ENCODE measurements around the gene PLCH1. TPM values are rescaled to one million over a fixed set of nuclear protein-coding genes. Genes with fewer than 3 reads are reported as not detected.
"Not testable (repeated sequence)": the region's sequence is repeated elsewhere in the genome, so short reads cannot be mapped to it uniquely, and the experiment has no call there.

The PLCH1 gene
- total and polyA plus RNA-seq, 4 donors: 0.08 to 0.57 TPM; not detected in 2

- Histone ChIP-seq H3K4me3 (ENCODE audit: low read length in 2 of 2) (no peak overlapping the region), H3K4me1 (ENCODE audit: control insufficient read depth in 1 of 2, insufficient read depth in 2 of 2, low read length in 2 of 2) (no peaks in the 10 kb centered on the region), H3K36me3 (ENCODE audit: control insufficient read depth in 1 of 2, insufficient read depth in 2 of 2, low read length in 1 of 2) (no peaks in the 10 kb centered on the region), H3K27ac (ENCODE audit: low read depth in 1 of 2, low read length in 2 of 2) (no peak overlapping the region), H3K9me3 (ENCODE audit: control insufficient read depth, low read length) (no peaks in the 10 kb centered on the region), H3K27me3 (ENCODE audit: control insufficient read depth in 1 of 2, insufficient read depth in 2 of 2, low read length in 1 of 2) (no peaks in the 10 kb centered on the region)
- intact Hi-C loops (cut with DNase I): no loop called here
- DNase-seq: no peak
- WGBS, 2 donors: 31 to 33% methylated on average over 7 of the region's 7 CpGs
- no peak for ATAC-seq (ENCODE audit: low FRiP score)
Measured at GRCh38 chr3:155631323-155632019, 113.4 kb downstream of the PLCH1 start.

DNA sequence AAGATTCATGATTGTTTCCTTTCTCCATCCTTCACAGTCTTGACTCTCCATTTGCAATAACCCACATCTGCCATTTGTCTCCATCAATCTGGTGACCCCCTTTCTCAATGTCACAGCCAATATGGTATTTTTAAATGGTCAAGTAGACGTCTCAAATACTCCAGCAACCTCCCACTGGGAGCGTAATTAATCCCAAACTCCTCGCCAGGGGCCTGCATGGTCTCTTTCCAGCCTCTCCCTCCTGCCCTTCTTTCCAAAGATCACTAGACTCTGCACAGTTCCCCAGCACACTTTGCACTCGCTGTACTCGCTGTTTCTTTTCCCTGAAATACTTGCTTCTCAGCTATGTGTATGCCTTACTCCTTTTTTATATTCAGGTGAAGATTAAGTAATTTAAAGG is 115.3 kb downstream of the PLCH1 start:
- ATAC-seq (ENCODE audit: low FRiP score): no peak
- Histone ChIP-seq H3K27ac (ENCODE audit: low read depth in 1 of 2, low read length in 2 of 2) (no peak overlapping the region), H3K36me3 (ENCODE audit: control insufficient read depth in 1 of 2, insufficient read depth in 2 of 2, low read length in 1 of 2) (no peaks in the 10 kb centered on the region), H3K27me3 (ENCODE audit: control insufficient read depth in 1 of 2, insufficient read depth in 2 of 2, low read length in 1 of 2) (no peaks in the 10 kb centered on the region), H3K9me3 (ENCODE audit: control insufficient read depth, low read length) (no peaks in the 10 kb centered on the region), H3K4me1 (ENCODE audit: control insufficient read depth in 1 of 2, insufficient read depth in 2 of 2, low read length in 2 of 2) (no peaks in the 10 kb centered on the region), H3K4me3 (ENCODE audit: low read length in 2 of 2) (no peak overlapping the region)
- DNase-seq: no peak
- intact Hi-C loops (cut with DNase I): no loop called here
- 28 to 40% methylated on average over 5 of the region's 5 CpGs for WGBS, 2 donors

DNA sequence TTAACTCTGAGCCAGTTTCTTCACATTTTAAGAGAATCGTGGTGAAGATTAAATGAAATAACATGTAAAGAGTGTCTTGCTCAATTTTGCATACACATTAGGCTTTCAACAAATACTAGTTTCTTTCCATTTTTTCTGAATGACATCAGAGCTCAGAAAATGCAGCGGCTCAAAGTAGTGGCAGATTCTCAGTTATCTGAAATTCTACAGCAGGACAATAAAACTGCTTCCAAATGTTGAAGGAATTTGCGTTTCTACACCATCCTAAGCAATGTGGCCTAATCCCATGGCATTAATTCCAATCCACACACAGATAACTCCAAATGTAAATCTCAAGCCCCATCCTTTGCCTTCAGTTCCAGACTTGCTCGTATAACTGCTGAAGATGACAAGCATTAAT is 115.8 kb downstream of the PLCH1 start:
- Histone ChIP-seq H3K36me3 (ENCODE audit: control insufficient read depth in 1 of 2, insufficient read depth in 2 of 2, low read length in 1 of 2) (no peaks in the 10 kb centered on the region), H3K27me3 (ENCODE audit: control insufficient read depth in 1 of 2, insufficient read depth in 2 of 2, low read length in 1 of 2) (no peaks in the 10 kb centered on the region), H3K4me3 (ENCODE audit: low read length in 2 of 2) (no peak overlapping the region), H3K9me3 (ENCODE audit: control insufficient read depth, low read length) (no peaks in the 10 kb centered on the region), H3K27ac (ENCODE audit: low read depth in 1 of 2, low read length in 2 of 2) (no peak overlapping the region), H3K4me1 (ENCODE audit: control insufficient read depth in 1 of 2, insufficient read depth in 2 of 2, low read length in 2 of 2) (no peaks in the 10 kb centered on the region)
- intact Hi-C loops (cut with DNase I): no loop called here
- DNase-seq (no peak), ATAC-seq (ENCODE audit: low FRiP score) (no peak)
- WGBS, 2 donors: 40 to 46% methylated on average over 4 of the region's 4 CpGs

- DNase-seq; ATAC-seq (ENCODE audit: low FRiP score); H3K4me1 ChIP-seq (ENCODE audit: control insufficient read depth in 1 of 2, insufficient read depth in 2 of 2, low read length in 2 of 2); intact Hi-C loops (cut with DNase I); H3K4me3 ChIP-seq (ENCODE audit: low read length in 2 of 2); H3K27ac ChIP-seq (ENCODE audit: low read depth in 1 of 2, low read length in 2 of 2); H3K36me3 ChIP-seq (ENCODE audit: control insufficient read depth in 1 of 2, insufficient read depth in 2 of 2, low read length in 1 of 2); H3K9me3 ChIP-seq (ENCODE audit: control insufficient read depth, low read length); H3K27me3 ChIP-seq (ENCODE audit: control insufficient read depth in 1 of 2, insufficient read depth in 2 of 2, low read length in 1 of 2): not testable (repeated sequence)
- WGBS, 2 donors: 55 to 68% methylated on average over 3 of the region's 3 CpGs
Measured at GRCh38 chr3:155622647-155623046, 122.2 kb downstream of the PLCH1 start.

- H3K9me3 ChIP-seq (ENCODE audit: control insufficient read depth, low read length); H3K27ac ChIP-seq (ENCODE audit: low read depth in 1 of 2, low read length in 2 of 2); H3K36me3 ChIP-seq (ENCODE audit: control insufficient read depth in 1 of 2, insufficient read depth in 2 of 2, low read length in 1 of 2); DNase-seq; intact Hi-C loops (cut with DNase I); H3K4me3 ChIP-seq (ENCODE audit: low read length in 2 of 2); H3K4me1 ChIP-seq (ENCODE audit: control insufficient read depth in 1 of 2, insufficient read depth in 2 of 2, low read length in 2 of 2); ATAC-seq (ENCODE audit: low FRiP score); H3K27me3 ChIP-seq (ENCODE audit: control insufficient read depth in 1 of 2, insufficient read depth in 2 of 2, low read length in 1 of 2): not testable (repeated sequence)
- WGBS, 2 donors: 65 to 66% methylated on average over 5 of the region's 5 CpGs
Measured at GRCh38 chr3:155620552-155620951, 124.3 kb downstream of the PLCH1 start.

DNA sequence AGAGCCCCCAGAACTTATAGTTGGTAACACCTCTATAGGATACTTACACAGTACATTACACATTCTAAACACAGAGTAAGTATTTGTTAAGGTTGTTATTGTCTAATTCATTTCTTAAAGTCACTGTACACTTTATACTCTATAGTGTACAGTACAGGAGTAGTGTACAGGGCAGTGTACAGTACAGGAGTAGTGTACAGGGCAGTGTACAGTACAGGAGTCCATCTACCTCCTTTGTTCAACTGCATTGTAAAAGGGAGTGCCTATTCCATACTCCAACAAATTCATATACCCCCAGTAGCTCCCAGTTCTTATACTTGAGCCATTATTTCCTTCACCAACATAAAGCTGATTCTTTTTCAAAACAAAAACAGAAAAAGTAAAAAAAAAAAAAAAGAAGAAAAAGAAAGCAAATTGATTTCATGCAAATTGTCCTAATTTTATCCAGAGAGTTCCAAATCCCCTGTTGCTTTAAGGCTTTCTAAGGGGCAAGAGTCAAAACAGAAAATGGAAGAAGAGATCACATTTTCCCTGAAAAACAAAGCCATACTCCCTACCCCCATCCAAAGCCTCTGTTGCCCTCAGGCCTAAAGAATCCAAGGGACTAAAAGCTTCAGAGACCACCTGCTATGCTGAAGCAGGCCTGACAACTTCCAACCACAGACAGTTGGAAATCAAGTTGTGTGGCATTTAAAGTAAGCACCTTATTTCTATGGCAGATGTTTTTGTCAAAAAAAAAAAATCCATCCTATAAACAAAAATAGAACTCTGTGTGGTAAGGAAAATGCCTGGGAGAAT is 125.6 kb downstream of the PLCH1 start:
- intact Hi-C loops (cut with DNase I): no loop called here
- ATAC-seq (ENCODE audit: low FRiP score): no peak
- Histone ChIP-seq H3K36me3 (ENCODE audit: control insufficient read depth in 1 of 2, insufficient read depth in 2 of 2, low read length in 1 of 2) (no peaks in the 10 kb centered on the region), H3K4me3 (ENCODE audit: low read length in 2 of 2) (no peak overlapping the region), H3K4me1 (ENCODE audit: control insufficient read depth in 1 of 2, insufficient read depth in 2 of 2, low read length in 2 of 2) (no peaks in the 10 kb centered on the region), H3K27me3 (ENCODE audit: control insufficient read depth in 1 of 2, insufficient read depth in 2 of 2, low read length in 1 of 2) (no peaks in the 10 kb centered on the region), H3K27ac (ENCODE audit: low read depth in 1 of 2, low read length in 2 of 2) (no peak overlapping the region), H3K9me3 (ENCODE audit: control insufficient read depth, low read length) (no peaks in the 10 kb centered on the region)
- DNase-seq: no peak

- ATAC-seq (ENCODE audit: low FRiP score): no peak
- no peak for DNase-seq
- intact Hi-C loops (cut with DNase I): no loop called here
Measured at GRCh38 chr3:155618543-155618942, 126.3 kb downstream of the PLCH1 start.

GRCh38 chr3:155617346-155617925 is 127.4 kb downstream of the PLCH1 start:
- Histone ChIP-seq H3K36me3 (ENCODE audit: control insufficient read depth in 1 of 2, insufficient read depth in 2 of 2, low read length in 1 of 2) (no peaks in the 10 kb centered on the region), H3K4me1 (ENCODE audit: control insufficient read depth in 1 of 2, insufficient read depth in 2 of 2, low read length in 2 of 2) (no peaks in the 10 kb centered on the region), H3K27ac (ENCODE audit: low read depth in 1 of 2, low read length in 2 of 2) (no peak overlapping the region), H3K9me3 (ENCODE audit: control insufficient read depth, low read length) (no peaks in the 10 kb centered on the region), H3K4me3 (ENCODE audit: low read length in 2 of 2) (no peak overlapping the region), H3K27me3 (ENCODE audit: control insufficient read depth in 1 of 2, insufficient read depth in 2 of 2, low read length in 1 of 2) (no peaks in the 10 kb centered on the region)
- ATAC-seq (ENCODE audit: low FRiP score) (no peak), DNase-seq (no peak)
- WGBS, 2 donors: 83 to 89% methylated on average over 1 of the region's 1 CpG
- intact Hi-C loops (cut with DNase I): no loop called here

More at GRCh38 chr3:155618543-155618942, 126.3 kb downstream of the PLCH1 start:
- Histone ChIP-seq H3K9me3 (ENCODE audit: control insufficient read depth, low read length) (no peaks in the 10 kb centered on the region), H3K27ac (ENCODE audit: low read depth in 1 of 2, low read length in 2 of 2) (no peak overlapping the region), H3K36me3 (ENCODE audit: control insufficient read depth in 1 of 2, insufficient read depth in 2 of 2, low read length in 1 of 2) (no peaks in the 10 kb centered on the region), H3K27me3 (ENCODE audit: control insufficient read depth in 1 of 2, insufficient read depth in 2 of 2, low read length in 1 of 2) (no peaks in the 10 kb centered on the region), H3K4me1 (ENCODE audit: control insufficient read depth in 1 of 2, insufficient read depth in 2 of 2, low read length in 2 of 2) (no peaks in the 10 kb centered on the region), H3K4me3 (ENCODE audit: low read length in 2 of 2) (no peak overlapping the region)

DNA sequence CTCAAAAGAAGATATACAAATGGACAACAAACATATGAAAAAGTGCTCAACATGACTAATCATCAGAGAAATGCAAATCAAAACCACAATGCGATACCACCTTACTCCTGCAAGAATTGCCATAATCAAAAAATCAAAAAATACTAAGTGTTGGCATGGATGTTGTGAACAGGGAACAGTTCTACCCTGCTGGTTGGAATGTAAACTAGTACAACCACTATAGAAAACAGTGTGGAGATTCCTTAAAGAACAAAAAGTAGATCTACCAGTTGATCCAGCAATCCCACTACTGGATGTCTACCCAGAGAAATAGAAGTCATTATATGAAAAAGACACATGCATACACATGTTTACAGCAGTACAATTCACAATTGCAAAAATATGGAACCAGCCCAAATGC is 129.7 kb downstream of the PLCH1 start:
- H3K27ac ChIP-seq (ENCODE audit: low read depth in 1 of 2, low read length in 2 of 2); ATAC-seq (ENCODE audit: low FRiP score); H3K4me1 ChIP-seq (ENCODE audit: control insufficient read depth in 1 of 2, insufficient read depth in 2 of 2, low read length in 2 of 2); intact Hi-C loops (cut with DNase I); H3K36me3 ChIP-seq (ENCODE audit: control insufficient read depth in 1 of 2, insufficient read depth in 2 of 2, low read length in 1 of 2); H3K9me3 ChIP-seq (ENCODE audit: control insufficient read depth, low read length); H3K4me3 ChIP-seq (ENCODE audit: low read length in 2 of 2); DNase-seq; H3K27me3 ChIP-seq (ENCODE audit: control insufficient read depth in 1 of 2, insufficient read depth in 2 of 2, low read length in 1 of 2): not testable (repeated sequence)
- 90% methylated on average over 1 of the region's 1 CpG for WGBS, 2 donors
